Parathyroid adenoma (tissue), 2 donors: ENCODE data around the gene CCDC73.

Experiments
- H2AFZ ChIP-seq: fragments of 300-600 bp; sonication (generic); one replicate; pipeline ENCODE4 v1.7.0; 2017; ENCODE audit warnings: antibody characterized with exemption, mild to moderate bottlenecking
- H3K27ac ChIP-seq: fragments of 300-600 bp; sonication (generic); one replicate; pipeline ENCODE4 v1.7.0; 2017
- H3K27me3 ChIP-seq: fragments of 300-600 bp; sonication (generic); one replicate; pipeline ENCODE4 v1.7.0; 2017; ENCODE audit warnings: low read length; ENCODE audit not compliant: control insufficient read depth, insufficient read depth
- H3K36me3 ChIP-seq: fragments of 300-600 bp; sonication (generic); one replicate; pipeline ENCODE4 v1.7.0; 2017; ENCODE audit warnings: low read length; ENCODE audit not compliant: control insufficient read depth, insufficient read depth
- H3K4me1 ChIP-seq: fragments of 300-600 bp; sonication (generic); one replicate; pipeline ENCODE4 v1.7.0; 2017; ENCODE audit warnings: control low read depth
- H3K4me2 ChIP-seq: fragments of 300-600 bp; sonication (generic); one replicate; pipeline ENCODE4 v1.7.0; 2017; ENCODE audit warnings: low read length
- H3K4me3 ChIP-seq: fragments of 300-600 bp; sonication (generic); one replicate; pipeline ENCODE4 v1.7.0; 2017; ENCODE audit warnings: low read depth, low read length
- H3K79me2 ChIP-seq: fragments of 300-600 bp; sonication (generic); one replicate; pipeline ENCODE4 v1.7.0; 2017; ENCODE audit warnings: control low read depth
- H3K9ac ChIP-seq: fragments of 300-600 bp; sonication (generic); one replicate; pipeline ENCODE4 v1.7.0; 2017; ENCODE audit warnings: mild to moderate bottlenecking
- H3K9me3 ChIP-seq: fragments of 300-600 bp; sonication (generic); one replicate; pipeline ENCODE4 v1.7.0; 2017; ENCODE audit warnings: low read length; ENCODE audit not compliant: control insufficient read depth
- TF ChIP-seq, protein P1 (sequence below): fragments of 300-600 bp; sonication (generic); IDR thresholded peaks from one replicate; pipeline ENCODE4 v1.7.0; 2017; ENCODE audit warnings: antibody characterized with exemption, mild to moderate bottlenecking
- donor health status: primary hyperparathyroidism.

CCDC73 gene

DNA sequence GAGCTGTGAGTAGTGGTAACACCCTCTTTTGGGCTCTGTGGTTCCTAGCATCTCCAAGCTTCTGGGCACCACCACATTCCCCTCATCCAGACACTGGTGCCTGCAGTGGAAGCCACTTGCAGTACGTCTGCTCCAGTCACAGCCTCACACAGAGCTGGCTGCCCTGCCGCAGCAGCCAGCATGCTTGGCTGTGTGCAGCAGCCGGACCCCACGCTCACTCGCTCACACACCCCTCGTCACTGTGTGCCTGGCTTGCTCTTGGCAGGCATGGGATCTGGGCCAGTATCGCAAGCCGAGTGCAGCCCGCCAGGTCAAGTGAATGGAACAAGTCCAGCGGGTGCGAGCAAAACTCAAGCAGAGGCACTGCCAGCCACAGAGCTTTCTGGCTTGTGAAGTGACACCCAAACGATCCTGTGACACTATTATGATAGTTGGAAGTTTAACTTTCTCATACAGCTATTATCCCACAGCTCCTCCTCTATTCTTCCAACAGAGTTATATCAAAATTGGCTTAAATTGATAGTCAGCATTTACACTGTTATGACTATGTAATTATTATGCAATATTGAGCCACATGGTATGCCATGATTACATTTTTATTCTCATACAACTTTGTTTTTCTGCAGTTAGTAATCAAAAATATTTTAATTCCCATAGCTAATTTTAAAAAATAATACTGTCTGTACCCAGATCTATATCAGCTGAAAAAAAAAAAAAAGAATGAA lies 89.0 kb downstream of the CCDC73 start:
- Histone ChIP-seq H3K4me2 (no peak overlapping the region), H3K27ac (no peak overlapping the region), H3K4me3 (no peak overlapping the region), H3K4me1 (no peaks in the 10 kb centered on the region), H3K9me3 (no peaks in the 10 kb centered on the region), H3K9ac (no peak overlapping the region), H3K79me2 (no peaks in the 10 kb centered on the region), H3K27me3 (no peaks in the 10 kb centered on the region), H2AFZ (no peak overlapping the region), H3K36me3 (no peaks in the 10 kb centered on the region)
- TF ChIP-seq, protein P1, sequence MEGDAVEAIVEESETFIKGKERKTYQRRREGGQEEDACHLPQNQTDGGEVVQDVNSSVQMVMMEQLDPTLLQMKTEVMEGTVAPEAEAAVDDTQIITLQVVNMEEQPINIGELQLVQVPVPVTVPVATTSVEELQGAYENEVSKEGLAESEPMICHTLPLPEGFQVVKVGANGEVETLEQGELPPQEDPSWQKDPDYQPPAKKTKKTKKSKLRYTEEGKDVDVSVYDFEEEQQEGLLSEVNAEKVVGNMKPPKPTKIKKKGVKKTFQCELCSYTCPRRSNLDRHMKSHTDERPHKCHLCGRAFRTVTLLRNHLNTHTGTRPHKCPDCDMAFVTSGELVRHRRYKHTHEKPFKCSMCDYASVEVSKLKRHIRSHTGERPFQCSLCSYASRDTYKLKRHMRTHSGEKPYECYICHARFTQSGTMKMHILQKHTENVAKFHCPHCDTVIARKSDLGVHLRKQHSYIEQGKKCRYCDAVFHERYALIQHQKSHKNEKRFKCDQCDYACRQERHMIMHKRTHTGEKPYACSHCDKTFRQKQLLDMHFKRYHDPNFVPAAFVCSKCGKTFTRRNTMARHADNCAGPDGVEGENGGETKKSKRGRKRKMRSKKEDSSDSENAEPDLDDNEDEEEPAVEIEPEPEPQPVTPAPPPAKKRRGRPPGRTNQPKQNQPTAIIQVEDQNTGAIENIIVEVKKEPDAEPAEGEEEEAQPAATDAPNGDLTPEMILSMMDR = no peak

DNA sequence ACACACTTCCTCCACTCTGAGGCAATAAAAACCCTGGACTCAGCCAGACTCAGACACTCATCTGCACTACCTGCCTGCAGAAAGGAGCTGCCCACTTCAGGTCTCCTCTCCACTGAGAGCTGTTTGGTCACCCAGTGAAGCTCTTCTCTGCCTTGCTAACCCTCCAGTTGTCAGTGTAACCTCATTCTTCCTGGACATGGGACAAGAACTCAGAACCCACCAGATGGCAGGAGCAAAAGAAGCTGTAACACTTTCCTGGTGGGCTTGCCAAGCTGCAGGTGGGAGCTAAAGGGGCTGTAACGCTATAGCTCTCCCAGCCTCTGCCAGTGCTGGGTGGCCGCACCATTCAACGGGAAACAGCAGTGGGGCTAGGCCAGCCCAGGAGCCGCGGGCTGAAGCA lies 89.7 kb downstream of the CCDC73 start:
- H3K27me3 ChIP-seq = no peaks in the 10 kb centered on the region
- no peak overlapping the region for H3K9ac ChIP-seq
- no peak overlapping the region for H3K4me2 ChIP-seq
- no peak overlapping the region for H2AFZ ChIP-seq
- no peaks in the 10 kb centered on the region for H3K79me2 ChIP-seq
- H3K9me3 ChIP-seq = no peaks in the 10 kb centered on the region
- no peaks in the 10 kb centered on the region for H3K36me3 ChIP-seq
- no peak overlapping the region for H3K4me3 ChIP-seq
- TF ChIP-seq, protein P1 = no peak
- H3K27ac ChIP-seq = no peak overlapping the region
- no peaks in the 10 kb centered on the region for H3K4me1 ChIP-seq

DNA sequence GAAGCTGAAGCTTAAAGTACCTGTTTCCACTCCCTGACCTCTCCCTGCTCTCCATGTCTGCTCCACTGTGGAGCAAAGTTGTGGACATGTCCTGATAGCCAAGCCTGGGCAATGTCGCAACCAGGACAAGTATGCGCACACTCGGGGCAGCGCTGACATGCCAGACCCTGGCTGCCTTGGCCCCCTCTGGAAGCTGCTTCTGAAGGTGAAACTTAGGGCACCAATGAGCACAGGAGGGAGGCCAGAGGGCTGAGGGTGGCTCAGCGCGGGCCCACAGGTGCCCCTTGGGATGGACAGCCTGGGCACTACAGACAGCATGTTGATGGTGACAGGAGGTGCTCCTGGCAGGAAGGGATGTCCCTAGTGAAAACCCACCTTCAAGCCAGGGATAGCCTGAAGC lies 90.2 kb downstream of the CCDC73 start:
- no peak overlapping the region for H2AFZ ChIP-seq
- no peak overlapping the region for H3K4me2 ChIP-seq
- no peak overlapping the region for H3K27ac ChIP-seq
- H3K27me3 ChIP-seq = no peaks in the 10 kb centered on the region
- H3K36me3 ChIP-seq = no peaks in the 10 kb centered on the region
- no peak overlapping the region for H3K9ac ChIP-seq
- no peak overlapping the region for H3K4me3 ChIP-seq
- no peaks in the 10 kb centered on the region for H3K79me2 ChIP-seq
- TF ChIP-seq, protein P1 = no peak
- H3K9me3 ChIP-seq = no peaks in the 10 kb centered on the region
- H3K4me1 ChIP-seq = no peaks in the 10 kb centered on the region

DNA sequence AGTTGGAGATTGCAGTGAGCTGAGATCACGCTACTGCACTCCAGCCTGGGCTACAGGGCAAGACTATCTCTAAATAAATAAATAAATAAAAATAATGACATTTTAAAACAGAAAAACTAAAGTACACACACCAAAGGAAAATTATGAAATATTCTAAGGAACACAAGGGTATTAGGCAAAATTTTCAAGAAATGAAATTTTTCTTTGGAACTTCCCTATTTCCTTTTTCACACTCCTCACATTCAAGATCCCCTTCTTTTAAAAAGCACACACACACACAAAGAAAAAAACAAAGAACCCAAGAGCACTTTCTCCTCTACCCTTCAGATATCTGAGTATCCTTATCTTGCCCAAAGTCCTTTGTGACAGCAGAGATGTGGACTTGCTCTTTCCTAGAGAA lies 92.8 kb downstream of the CCDC73 start:
- Histone ChIP-seq H3K27ac (no peak overlapping the region), H3K9me3 (no peaks in the 10 kb centered on the region), H3K4me2 (no peak overlapping the region), H3K27me3 (no peaks in the 10 kb centered on the region), H3K4me1 (no peaks in the 10 kb centered on the region), H3K9ac (no peak overlapping the region), H3K79me2 (no peaks in the 10 kb centered on the region), H3K4me3 (no peak overlapping the region), H2AFZ (no peak overlapping the region), H3K36me3 (no peaks in the 10 kb centered on the region)
- TF ChIP-seq, protein P1 = no peak

DNA sequence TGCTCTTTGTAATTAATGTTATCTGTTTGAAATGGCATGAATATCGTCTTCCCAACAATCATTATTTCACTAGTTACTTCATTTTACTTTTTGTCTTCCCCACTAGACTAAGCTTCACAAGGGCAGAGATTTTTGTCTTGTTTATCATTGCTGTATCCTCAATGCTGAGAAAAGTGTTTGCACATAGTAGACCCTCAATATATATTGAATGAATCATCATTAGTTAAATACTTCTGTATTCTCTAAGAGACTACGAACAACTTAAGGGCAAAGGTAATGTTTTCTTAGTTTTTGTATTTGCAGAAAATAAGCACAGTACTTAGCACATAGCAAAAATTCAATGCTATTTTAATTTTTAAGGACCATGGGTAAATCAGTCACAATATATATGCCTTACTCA lies 95.9 kb downstream of the CCDC73 start:
- H3K4me2 ChIP-seq = no peak overlapping the region
- no peak overlapping the region for H3K9ac ChIP-seq
- H2AFZ ChIP-seq = no peak overlapping the region
- TF ChIP-seq, protein P1 = no peak
- no peak overlapping the region for H3K27ac ChIP-seq
- H3K36me3 ChIP-seq = no peaks in the 10 kb centered on the region
- H3K79me2 ChIP-seq = no peaks in the 10 kb centered on the region
- no peaks in the 10 kb centered on the region for H3K9me3 ChIP-seq
- no peaks in the 10 kb centered on the region for H3K4me1 ChIP-seq
- no peak overlapping the region for H3K4me3 ChIP-seq
- no peaks in the 10 kb centered on the region for H3K27me3 ChIP-seq
